ENCODE measurements around the gene ACER3. TPM values are rescaled to one million over a fixed set of nuclear protein-coding genes. Genes with fewer than 3 reads are reported as not detected.

Gene ACER3
- total and polyA plus RNA-seq, 2 of the 4 experiments (the other 2 are of a cell fraction) = 3.5 to 10.0 TPM

DNA sequence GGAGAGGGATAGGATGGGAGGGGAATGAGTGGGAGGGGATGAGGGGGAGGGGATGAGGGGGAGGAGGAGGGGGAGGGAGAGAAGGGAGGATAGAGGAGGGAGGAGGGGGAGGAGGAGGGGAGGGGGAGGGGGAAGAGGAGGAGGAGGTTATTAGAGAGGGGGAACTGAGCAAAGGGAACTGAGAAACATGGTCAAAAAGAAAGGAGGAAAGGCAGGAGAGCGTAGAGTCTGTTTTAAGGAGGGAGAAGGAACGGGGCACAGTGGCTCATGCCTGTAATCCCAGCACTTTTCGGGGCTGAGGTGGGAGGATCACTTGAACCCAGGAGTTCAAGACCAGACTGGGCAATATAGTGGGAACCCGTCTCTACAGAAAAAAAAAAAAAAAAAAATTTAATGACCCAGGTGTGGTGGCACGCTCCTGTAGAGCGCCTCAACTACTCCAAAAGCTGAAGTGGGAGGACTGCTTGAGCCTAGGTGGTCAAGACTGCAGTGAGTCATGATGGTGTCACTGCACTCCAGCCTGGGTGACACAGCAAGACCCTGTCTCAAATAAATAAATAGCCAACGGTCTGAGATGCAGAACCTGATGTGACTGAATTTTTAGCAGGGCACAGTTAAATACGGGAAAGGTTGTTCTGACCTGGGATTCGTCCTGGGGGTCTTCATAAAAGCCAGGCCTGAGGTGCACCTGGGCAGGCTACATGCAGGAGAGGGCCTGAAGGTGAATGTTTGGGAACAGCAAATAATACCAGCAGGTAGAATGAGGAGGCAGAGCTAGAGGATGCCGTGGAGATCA is 177.5 kb downstream of the ACER3 start:
- ATAC-seq (ENCODE audit: low read depth) = no peak
- Histone ChIP-seq H3K9me3 (ENCODE audit: control insufficient read depth, insufficient read depth, low read length) (no peaks in the 10 kb centered on the region), H3K56ac (ENCODE audit: extremely low read depth, insufficient read depth, low read length) (no peak overlapping the region), H4K91ac (ENCODE audit: insufficient read depth, low read depth, low read length) (no peak overlapping the region), H3K27ac (ENCODE audit: insufficient read depth, low read length) (no peak overlapping the region), H2BK120ac (ENCODE audit: low read depth, low read length) (no peak overlapping the region; the same call in 1 of the 2 replicates), H3K4me1 (ENCODE audit: control insufficient read depth, insufficient read depth, low read length) (peaks cover 3% of the 10 kb centered on the region; the same call in 1 of the 2 replicates), H3K27me3 (ENCODE audit: control insufficient read depth, insufficient read depth, low read length) (peaks cover 29% of the 10 kb centered on the region), H2BK20ac (ENCODE audit: low read depth, low read length) (no peak overlapping the region), H4K5ac (ENCODE audit: low read depth, low read length) (no peak overlapping the region), H2BK15ac (ENCODE audit: low read depth, low read length) (no peak overlapping the region), H4K8ac (ENCODE audit: low read depth in 2 of 2, low read length in 2 of 2) (no peak overlapping the region), H3K9me1 (ENCODE audit: insufficient read depth, low read length) (peaks cover 2% of the 10 kb centered on the region; the same call in 1 of the 2 replicates), H2AK9ac (replicated peaks; ENCODE audit: low read depth, low read length, poor library complexity) (no peak overlapping the region), H3K14ac (replicated peaks; ENCODE audit: low read depth, low read length) (no peak overlapping the region), H3K79me1 (ENCODE audit: low read depth in 1 of 2, low read length in 2 of 2) (no peaks in the 10 kb centered on the region), H3K23ac (ENCODE audit: low read depth, low read length) (no peak overlapping the region), H3K9ac (ENCODE audit: low read depth, low read length) (no peak overlapping the region), H2AFZ (replicated peaks; ENCODE audit: low read length, poor library complexity) (no peak overlapping the region), H2BK5ac (ENCODE audit: low read depth, low read length, poor library complexity, severe bottlenecking) (no peak overlapping the region), H4K20me1 (ENCODE audit: insufficient read depth, low read length) (no peaks in the 10 kb centered on the region; the same call in none of the 2 replicates), H3K4me2 (ENCODE audit: low read depth, low read length) (no peak overlapping the region), H3K18ac (ENCODE audit: low read depth, low read length) (no peak overlapping the region), H2AK5ac (ENCODE audit: low read depth, low read length) (peak overlapping the region; percentile 0; the same call in 1 of the 2 replicates), H3K4ac (ENCODE audit: low read depth, low read length) (no peak overlapping the region), H3K4me3 (ENCODE audit: insufficient read depth, low read depth, low read length) (no peak overlapping the region), H3K36me3 (ENCODE audit: control insufficient read depth, insufficient read depth, low read length) (no peaks in the 10 kb centered on the region)
- DNase-seq = peak; percentile 29
- dilution Hi-C loops (cut with HindIII; ENCODE audit: low sequenced_read_pairs, unreplicated experiment) (no loop called here), intact Hi-C loops (cut with micrococcal nuclease) (loop anchor here (2.0 to 10.0 kb wide), 2 partner anchors 63 to 117 kb away; no protein-coding TSS in a partner anchor), in situ Hi-C loops (cut with MboI; ENCODE audit: low sequenced_read_pairs) (loop anchor here (10.0 to 25.0 kb wide), 2 partner anchors 223 to 301 kb away; no protein-coding TSS in a partner anchor)
- POLR2A ChIA-PET (ENCODE audit: unreplicated experiment) = no interaction called here
- CTCF ChIA-PET = interaction anchor here (0.7 to 2.6 kb wide), 2 partner anchors 73 to 118 kb away, joined by 3 to 9 read pairs; no protein-coding TSS in a partner anchor
- 100% methylated on average over 2 of the region's 10 CpGs; no CpG with 5 or more reads in 1 of the 2 experiments for WGBS, 2 experiments (ENCODE audit: extremely low coverage in 2 of 2, insufficient read length in 1 of 2)
- no TSS peak for BruUV-seq (replicated peaks)
- TF ChIP-seq, protein P1, sequence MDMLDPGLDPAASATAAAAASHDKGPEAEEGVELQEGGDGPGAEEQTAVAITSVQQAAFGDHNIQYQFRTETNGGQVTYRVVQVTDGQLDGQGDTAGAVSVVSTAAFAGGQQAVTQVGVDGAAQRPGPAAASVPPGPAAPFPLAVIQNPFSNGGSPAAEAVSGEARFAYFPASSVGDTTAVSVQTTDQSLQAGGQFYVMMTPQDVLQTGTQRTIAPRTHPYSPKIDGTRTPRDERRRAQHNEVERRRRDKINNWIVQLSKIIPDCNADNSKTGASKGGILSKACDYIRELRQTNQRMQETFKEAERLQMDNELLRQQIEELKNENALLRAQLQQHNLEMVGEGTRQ (IDR thresholded peaks at IDR 0.05; ENCODE audit: low read depth, low read length) = no peak
- TF ChIP-seq, protein P2, sequence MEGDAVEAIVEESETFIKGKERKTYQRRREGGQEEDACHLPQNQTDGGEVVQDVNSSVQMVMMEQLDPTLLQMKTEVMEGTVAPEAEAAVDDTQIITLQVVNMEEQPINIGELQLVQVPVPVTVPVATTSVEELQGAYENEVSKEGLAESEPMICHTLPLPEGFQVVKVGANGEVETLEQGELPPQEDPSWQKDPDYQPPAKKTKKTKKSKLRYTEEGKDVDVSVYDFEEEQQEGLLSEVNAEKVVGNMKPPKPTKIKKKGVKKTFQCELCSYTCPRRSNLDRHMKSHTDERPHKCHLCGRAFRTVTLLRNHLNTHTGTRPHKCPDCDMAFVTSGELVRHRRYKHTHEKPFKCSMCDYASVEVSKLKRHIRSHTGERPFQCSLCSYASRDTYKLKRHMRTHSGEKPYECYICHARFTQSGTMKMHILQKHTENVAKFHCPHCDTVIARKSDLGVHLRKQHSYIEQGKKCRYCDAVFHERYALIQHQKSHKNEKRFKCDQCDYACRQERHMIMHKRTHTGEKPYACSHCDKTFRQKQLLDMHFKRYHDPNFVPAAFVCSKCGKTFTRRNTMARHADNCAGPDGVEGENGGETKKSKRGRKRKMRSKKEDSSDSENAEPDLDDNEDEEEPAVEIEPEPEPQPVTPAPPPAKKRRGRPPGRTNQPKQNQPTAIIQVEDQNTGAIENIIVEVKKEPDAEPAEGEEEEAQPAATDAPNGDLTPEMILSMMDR (conservative IDR thresholded peaks at IDR 0.05; ENCODE audit: low read depth, low read length) = no peak
- TF ChIP-seq RCOR1 (IDR thresholded peaks at IDR 0.05; ENCODE audit: insufficient replicate concordance, low read length) (no peak), MAFK (IDR thresholded peaks at IDR 0.05; ENCODE audit: low read depth, low read length) (no peak), RFX5 (IDR thresholded peaks at IDR 0.05; ENCODE audit: low read depth, low read length) (no peak), CHD1 (IDR thresholded peaks at IDR 0.05; ENCODE audit: low read depth, low read length) (no peak), BHLHE40 (IDR thresholded peaks at IDR 0.05; ENCODE audit: low read depth, low read length) (no peak), ELK1 (IDR thresholded peaks at IDR 0.05; ENCODE audit: borderline replicate concordance, low read depth, low read length) (no peak), MXI1 (IDR thresholded peaks at IDR 0.05; ENCODE audit: borderline replicate concordance, low read depth, low read length) (no peak), NFE2L2 (IDR thresholded peaks at IDR 0.05; ENCODE audit: low read depth, low read length) (no peak), SMC3 (IDR thresholded peaks at IDR 0.05; ENCODE audit: low read depth, low read length) (no peak), FOS (IDR thresholded peaks at IDR 0.05; ENCODE audit: low read depth, low read length) (no peak), POLR2A (IDR thresholded peaks at IDR 0.05; ENCODE audit: low read depth, low read length) (no peak), CEBPB (IDR thresholded peaks at IDR 0.05; ENCODE audit: low read depth, low read length) (no peak), RAD21 (IDR thresholded peaks at IDR 0.05; ENCODE audit: low read length) (no peak)
